ENCODE results near the gene NSUN2.

The NSUN2 gene

GRCh38 chr5:6553972-6554371 lies 78.9 kb downstream of the NSUN2 start:
- DNase-seq = no peak

- no peak for DNase-seq
Observed at GRCh38 chr5:6552612-6553011, 80.2 kb downstream of the NSUN2 start.

GRCh38 chr5:6551955-6552313 lies 80.9 kb downstream of the NSUN2 start:
- DNase-seq = no peak

- DNase-seq = no peak
Observed at GRCh38 chr5:6551287-6551954, 81.4 kb downstream of the NSUN2 start.

GRCh38 chr5:6550628-6551027 lies 82.2 kb downstream of the NSUN2 start:
- no peak for DNase-seq
